NCI-H1436 treated with DMSO at 0.1 percent for 48 hours (cell line): ENCODE results near the gene TNS2.

Source experiments
- DNase-seq: peaks from one replicate; lab custom pipeline; 2025; lab: John Stamatoyannopoulos, UW

TNS2 gene

GRCh38 chr12:53068811-53069585 lies 19.1 kb downstream of the TNS2 start:
- DNase-seq = no peak

GRCh38 chr12:53069621-53070410 lies 20.0 kb downstream of the TNS2 start:
- DNase-seq = no peak

GRCh38 chr12:53070877-53071492 lies 21.1 kb downstream of the TNS2 start:
- DNase-seq = no peak

- DNase-seq = no peak
These were observed 22.0 kb downstream of the TNS2 start for GRCh38 chr12:53071591-53072551.

- DNase-seq = no peak
These were observed 24.0 kb downstream of the TNS2 start for GRCh38 chr12:53073881-53074280.

- DNase-seq = no peak
These were observed 24.6 kb downstream of the TNS2 start for GRCh38 chr12:53074283-53074998.

GRCh38 chr12:53074999-53075370 lies 25.1 kb downstream of the TNS2 start:
- no peak for DNase-seq

GRCh38 chr12:53076461-53076860 lies 26.6 kb downstream of the TNS2 start:
- no peak for DNase-seq

GRCh38 chr12:53077030-53077429 lies 27.2 kb downstream of the TNS2 start:
- no peak for DNase-seq

- DNase-seq = no peak
These were observed 28.8 kb downstream of the TNS2 start for GRCh38 chr12:53078425-53079225.

GRCh38 chr12:53079226-53080117 lies 29.6 kb downstream of the TNS2 start, which contains the start of gene SPRYD3:
SPRYD3 (minus strand) TSS chr12:53079390; CDS start chr12:53079333, 57 bp downstream.
- peak; percentile 64 for DNase-seq

GRCh38 chr12:53082637-53083175 lies 32.8 kb downstream of the TNS2 start:
- no peak for DNase-seq

- DNase-seq = no peak
These were observed 36.5 kb downstream of the TNS2 start for GRCh38 chr12:53086361-53086760.

GRCh38 chr12:53090105-53090504 lies 40.2 kb downstream of the TNS2 start:
- no peak for DNase-seq

- DNase-seq = no peak
These were observed 40.7 kb downstream of the TNS2 start for GRCh38 chr12:53090554-53090953.

GRCh38 chr12:53091756-53092155 lies 41.9 kb downstream of the TNS2 start:
- DNase-seq = no peak

- DNase-seq = no peak
These were observed 44.0 kb downstream of the TNS2 start for GRCh38 chr12:53093777-53094393.

GRCh38 chr12:53094394-53094787 lies 44.5 kb downstream of the TNS2 start:
- DNase-seq = no peak
